IMR-90 (cell line): ENCODE measurements around the gene SGSM2.

Experiments used
- BHLHE40 ChIP-seq: fragments of 150-350 bp; IDR thresholded peaks from 2 replicates; pipeline ENCODE4 v1.6.1; 2016; ENCODE audit warnings: mild to moderate bottlenecking, low read depth, low read length
- CEBPB ChIP-seq: IDR thresholded peaks from 2 replicates; pipeline ENCODE4 v1.6.1; 2012; ENCODE audit warnings: low read depth, low read length, improper control_type of control experiment
- CHD1 ChIP-seq: IDR thresholded peaks from 2 replicates; pipeline ENCODE4 v1.6.1; 2012; ENCODE audit warnings: low read depth, low read length, improper control_type of control experiment
- FOS ChIP-seq: fragments of 150-350 bp; IDR thresholded peaks from 2 replicates; pipeline ENCODE4 v1.6.1; 2016; ENCODE audit warnings: low read depth, low read length
- MAFK ChIP-seq: IDR thresholded peaks from 2 replicates; pipeline ENCODE4 v1.6.1; 2012; ENCODE audit warnings: low read depth, low read length, improper control_type of control experiment
- MXI1 ChIP-seq: IDR thresholded peaks from 2 replicates; pipeline ENCODE4 v1.6.1; 2012; ENCODE audit warnings: low read depth, mild to moderate bottlenecking, low read length, moderate library complexity, borderline replicate concordance
- POLR2A ChIP-seq: IDR thresholded peaks from 2 replicates; pipeline ENCODE4 v1.6.1; 2012; ENCODE audit warnings: mild to moderate bottlenecking, low read depth, low read length
- RAD21 ChIP-seq: IDR thresholded peaks from 2 replicates; pipeline ENCODE4 v1.6.1; 2012; ENCODE audit warnings: low read length, improper control_type of control experiment
- RCOR1 ChIP-seq: IDR thresholded peaks from 2 replicates; pipeline ENCODE4 v1.6.1; 2012; ENCODE audit warnings: mild to moderate bottlenecking, low read length, improper control_type of control experiment; ENCODE audit not compliant: insufficient replicate concordance
- RFX5 ChIP-seq: IDR thresholded peaks from 2 replicates; pipeline ENCODE4 v1.8.0; 2012; ENCODE audit warnings: low read depth, mild to moderate bottlenecking, low read length, moderate library complexity
- SMC3 ChIP-seq: fragments of 150-350 bp; IDR thresholded peaks from 2 replicates; pipeline ENCODE4 v1.6.1; 2016; ENCODE audit warnings: low read depth, mild to moderate bottlenecking, antibody characterized with exemption, low read length, moderate library complexity
- TF ChIP-seq, protein P1 (sequence below): conservative IDR thresholded peaks from 2 replicates; pipeline ENCODE4 v1.5.1; 2012; ENCODE audit warnings: mild to moderate bottlenecking, low read depth, low read length, improper control_type of control experiment
- TF ChIP-seq, protein P2 (sequence below): fragments of 150-350 bp; IDR thresholded peaks from 2 replicates; pipeline ENCODE4 v1.6.1; 2017; ENCODE audit warnings: mild to moderate bottlenecking, antibody characterized with exemption, low read length, low read depth

DNA sequence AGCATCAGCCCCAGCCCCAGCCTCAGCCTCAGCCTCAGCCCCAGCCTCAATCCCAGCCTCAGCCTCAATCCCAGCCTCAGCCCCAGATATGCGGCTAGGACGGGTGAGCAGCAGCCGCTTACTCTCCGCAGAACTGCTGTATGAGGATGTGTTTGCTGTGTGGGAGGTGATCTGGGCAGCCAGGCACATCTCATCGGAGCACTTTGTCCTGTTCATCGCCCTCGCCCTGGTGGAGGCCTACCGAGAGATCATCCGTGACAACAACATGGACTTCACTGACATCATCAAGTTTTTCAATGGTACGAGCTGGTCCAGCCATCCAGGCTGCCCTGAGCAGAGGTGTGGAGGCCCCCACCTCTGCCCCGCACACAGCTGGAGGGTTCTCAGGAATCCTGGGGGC lies 41.6 kb downstream of the SGSM2 start:
- TF ChIP-seq, protein P1, sequence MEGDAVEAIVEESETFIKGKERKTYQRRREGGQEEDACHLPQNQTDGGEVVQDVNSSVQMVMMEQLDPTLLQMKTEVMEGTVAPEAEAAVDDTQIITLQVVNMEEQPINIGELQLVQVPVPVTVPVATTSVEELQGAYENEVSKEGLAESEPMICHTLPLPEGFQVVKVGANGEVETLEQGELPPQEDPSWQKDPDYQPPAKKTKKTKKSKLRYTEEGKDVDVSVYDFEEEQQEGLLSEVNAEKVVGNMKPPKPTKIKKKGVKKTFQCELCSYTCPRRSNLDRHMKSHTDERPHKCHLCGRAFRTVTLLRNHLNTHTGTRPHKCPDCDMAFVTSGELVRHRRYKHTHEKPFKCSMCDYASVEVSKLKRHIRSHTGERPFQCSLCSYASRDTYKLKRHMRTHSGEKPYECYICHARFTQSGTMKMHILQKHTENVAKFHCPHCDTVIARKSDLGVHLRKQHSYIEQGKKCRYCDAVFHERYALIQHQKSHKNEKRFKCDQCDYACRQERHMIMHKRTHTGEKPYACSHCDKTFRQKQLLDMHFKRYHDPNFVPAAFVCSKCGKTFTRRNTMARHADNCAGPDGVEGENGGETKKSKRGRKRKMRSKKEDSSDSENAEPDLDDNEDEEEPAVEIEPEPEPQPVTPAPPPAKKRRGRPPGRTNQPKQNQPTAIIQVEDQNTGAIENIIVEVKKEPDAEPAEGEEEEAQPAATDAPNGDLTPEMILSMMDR: no peak
- TF ChIP-seq, protein P2, sequence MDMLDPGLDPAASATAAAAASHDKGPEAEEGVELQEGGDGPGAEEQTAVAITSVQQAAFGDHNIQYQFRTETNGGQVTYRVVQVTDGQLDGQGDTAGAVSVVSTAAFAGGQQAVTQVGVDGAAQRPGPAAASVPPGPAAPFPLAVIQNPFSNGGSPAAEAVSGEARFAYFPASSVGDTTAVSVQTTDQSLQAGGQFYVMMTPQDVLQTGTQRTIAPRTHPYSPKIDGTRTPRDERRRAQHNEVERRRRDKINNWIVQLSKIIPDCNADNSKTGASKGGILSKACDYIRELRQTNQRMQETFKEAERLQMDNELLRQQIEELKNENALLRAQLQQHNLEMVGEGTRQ: no peak
- no peak for TF ChIP-seq POLR2A
- TF ChIP-seq CEBPB: no peak
- no peak for TF ChIP-seq RFX5
- no peak for TF ChIP-seq CHD1
- no peak for TF ChIP-seq RAD21
- no peak for TF ChIP-seq MAFK
- no peak for TF ChIP-seq SMC3
- no peak for TF ChIP-seq BHLHE40
- TF ChIP-seq FOS: no peak
- no peak for TF ChIP-seq RCOR1
- TF ChIP-seq MXI1: no peak
